ENCODE results near the gene RALGAPA2. TPM values are rescaled to one million over a fixed set of nuclear protein-coding genes. Genes with fewer than 3 reads are reported as not detected.
A peak's percentile ranks its signal among the peaks of the same experiment; 100 is the strongest.

RALGAPA2 gene
- total RNA-seq, 1 experiment from 2014 or later = 3.7 TPM

DNA sequence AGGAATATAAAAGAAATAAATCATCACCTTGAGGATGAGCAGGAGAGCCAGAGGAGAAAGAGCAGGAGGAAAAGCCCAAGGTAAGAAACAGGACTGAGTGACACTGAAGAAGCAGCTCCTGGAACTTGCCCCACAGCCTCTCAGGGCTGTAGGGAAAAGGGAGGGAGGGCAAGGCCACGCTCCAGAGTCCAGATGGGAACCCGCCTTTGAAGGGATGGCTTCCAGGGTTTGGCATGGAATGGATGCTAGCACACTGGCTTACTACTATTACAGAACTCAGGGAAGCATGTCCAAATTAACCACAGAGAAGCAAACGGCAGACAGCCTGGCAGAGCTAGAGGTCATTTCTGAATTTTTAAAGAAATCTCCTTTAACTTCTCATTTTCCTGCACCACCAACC is 26.8 kb downstream of the RALGAPA2 start:
- no peak for DNase-seq (ENCODE audit: low read depth)

DNA sequence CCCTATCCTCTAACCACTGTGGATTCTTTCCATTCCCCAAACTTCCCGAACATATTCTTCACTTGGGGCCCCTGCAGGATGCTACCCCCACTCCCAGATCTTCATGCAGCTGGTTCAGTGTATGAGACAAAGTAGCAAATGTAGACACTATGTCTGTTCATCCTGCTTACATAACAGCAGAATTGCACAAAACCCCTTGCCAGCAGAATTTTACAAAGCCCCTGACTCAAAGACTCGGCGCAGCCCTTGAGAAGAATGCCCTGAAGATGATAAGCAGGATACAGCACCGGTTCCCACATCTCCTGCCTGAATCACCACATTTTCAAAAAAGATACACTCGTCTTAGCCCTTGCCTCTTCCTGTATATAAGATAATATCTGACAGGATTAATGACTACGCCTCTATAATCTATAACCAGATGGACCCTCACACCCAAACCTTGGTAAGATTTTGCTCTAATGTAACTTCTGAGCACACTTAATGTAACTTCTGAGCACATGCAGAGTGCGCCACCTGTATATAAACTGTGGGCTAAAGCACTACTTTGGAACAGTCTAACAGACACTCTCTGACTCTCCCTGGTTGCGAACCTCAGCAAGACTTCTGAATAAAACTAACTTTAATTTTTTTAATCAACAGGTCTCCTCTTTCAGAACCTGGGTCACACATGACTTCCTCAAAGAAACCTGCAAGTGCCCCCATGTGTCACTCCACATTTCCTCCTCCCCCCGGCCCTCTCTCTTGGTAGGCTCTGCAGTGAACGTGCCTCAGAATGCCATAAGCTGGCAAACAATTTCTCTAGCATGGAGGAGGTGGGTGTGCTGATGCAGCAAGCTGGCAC is 28.7 kb downstream of the RALGAPA2 start:
- DNase-seq (ENCODE audit: low read depth) = no peak

DNA sequence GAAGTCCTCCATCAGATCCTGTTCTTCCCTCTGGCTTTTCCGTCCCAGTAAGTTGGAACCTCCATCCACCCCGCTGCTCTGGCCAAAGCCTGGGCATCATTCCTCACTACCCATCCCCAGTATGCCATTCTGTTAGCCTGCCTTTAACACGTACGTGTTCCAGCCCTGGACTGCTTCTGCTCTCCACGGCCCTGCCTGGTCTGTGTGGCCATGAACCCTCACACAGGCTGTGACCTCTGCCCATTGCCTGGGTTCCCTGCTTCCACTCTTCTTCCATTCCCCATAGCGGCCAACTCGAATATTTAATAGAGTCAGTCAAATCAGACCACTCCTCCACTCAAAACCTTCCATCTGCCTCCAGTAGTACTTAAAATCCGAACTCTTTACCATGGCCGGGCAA is 29.4 kb downstream of the RALGAPA2 start:
- no peak for DNase-seq (ENCODE audit: low read depth)

DNA sequence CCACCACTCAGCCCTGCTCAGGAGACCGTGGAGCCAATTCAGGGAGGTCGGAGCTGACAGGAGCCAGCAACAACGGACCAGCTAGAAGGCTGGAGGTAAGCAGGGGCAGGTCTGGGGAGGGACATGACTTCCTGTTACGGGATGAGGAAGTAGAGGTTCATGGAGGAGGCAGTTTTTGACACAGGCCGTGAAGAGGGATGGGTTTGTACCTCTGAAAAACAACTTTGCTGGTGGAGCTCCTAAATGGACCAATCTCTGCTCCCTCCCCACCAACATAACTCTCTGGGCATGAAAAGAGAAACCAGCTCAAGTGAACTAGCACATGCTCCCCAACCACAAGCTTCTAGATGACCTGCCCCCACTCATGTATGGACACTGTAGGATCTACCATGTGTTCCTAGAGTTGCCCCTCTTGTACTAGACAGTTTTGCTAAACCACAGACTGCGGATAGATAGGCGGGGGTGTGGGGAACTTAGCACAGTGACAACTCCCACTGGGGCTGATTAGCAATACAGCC is 31.4 kb downstream of the RALGAPA2 start:
- DNase-seq (ENCODE audit: low read depth) = no peak

DNA sequence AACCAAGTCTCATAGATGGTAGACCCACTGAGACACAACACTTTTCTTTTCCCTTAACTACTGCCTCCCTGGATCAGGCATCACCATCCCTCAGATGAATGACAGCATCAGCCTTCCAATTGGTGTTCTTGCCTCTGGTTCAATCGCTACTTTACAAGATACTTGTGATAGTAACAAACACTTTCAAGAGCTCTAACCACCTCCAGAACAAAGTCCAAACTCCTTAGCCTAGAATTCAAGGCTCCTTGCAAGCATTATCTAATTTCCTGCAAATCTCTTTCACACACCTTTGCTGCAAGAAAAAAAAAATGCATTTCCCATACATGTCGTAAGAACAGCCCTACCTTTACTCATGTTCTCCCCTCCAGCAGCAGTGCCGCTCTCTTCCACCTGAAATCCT is 33.1 kb downstream of the RALGAPA2 start:
- DNase-seq (ENCODE audit: low read depth) = no peak

DNA sequence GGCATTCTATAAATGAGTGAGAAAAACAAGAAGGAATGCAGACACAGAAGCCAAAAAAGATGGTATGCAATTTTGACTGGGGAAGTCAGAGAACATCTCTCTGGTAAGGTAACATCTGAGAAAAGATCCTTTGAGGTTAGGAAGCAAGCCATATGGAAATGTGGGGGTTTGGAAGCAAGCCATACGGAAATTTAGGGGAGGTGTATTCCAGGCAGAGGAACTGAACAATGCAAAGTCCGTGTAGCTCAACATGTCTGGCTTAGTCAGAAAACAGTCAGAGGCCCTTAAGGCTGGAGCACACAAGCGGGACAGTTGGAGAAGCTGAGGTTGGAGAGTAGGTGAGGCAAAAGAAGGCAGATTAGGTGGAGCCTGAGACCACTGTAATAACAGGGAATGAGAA is 35.3 kb downstream of the RALGAPA2 start:
- no peak for DNase-seq (ENCODE audit: low read depth)

DNA sequence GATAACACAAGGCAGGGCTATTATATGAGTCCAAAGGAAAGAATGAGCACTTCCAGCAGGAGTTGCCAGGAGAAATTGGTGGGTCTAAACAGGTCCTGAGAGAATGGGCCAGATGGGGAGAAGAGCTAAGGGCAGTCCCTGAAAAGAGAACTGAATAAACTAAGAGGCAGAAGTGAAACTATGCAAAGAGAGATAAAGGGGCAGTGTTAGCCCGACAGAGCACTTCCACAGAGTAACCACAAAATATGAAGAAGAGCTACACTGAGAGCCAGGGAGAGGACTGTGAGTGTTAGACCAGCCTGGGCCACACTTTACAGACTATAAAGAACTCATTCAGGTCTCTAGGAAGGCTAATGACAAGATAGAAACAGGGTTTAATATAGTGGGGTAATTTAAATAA is 43.8 kb downstream of the RALGAPA2 start:
- DNase-seq (ENCODE audit: low read depth) = no peak

DNA sequence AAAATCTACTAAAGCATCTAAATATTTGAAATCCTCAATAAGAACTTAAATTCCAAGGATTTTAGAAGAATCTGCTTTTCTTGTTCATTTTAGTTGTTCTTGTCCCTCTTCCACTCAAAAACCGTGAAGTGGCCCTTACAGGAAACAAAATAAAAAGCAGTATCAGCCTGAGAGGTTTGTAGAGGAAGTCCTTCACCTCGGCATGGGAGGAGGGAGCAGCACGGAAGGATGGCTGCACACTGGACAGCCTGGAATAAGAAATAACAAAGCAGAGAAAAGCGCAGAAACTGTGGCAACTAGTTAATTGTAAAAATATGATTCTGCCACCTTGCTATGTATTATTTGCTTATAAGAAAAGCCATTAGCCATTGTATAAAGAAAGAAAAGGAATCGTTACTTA is 46.1 kb downstream of the RALGAPA2 start:
- no peak for DNase-seq (ENCODE audit: low read depth)

DNA sequence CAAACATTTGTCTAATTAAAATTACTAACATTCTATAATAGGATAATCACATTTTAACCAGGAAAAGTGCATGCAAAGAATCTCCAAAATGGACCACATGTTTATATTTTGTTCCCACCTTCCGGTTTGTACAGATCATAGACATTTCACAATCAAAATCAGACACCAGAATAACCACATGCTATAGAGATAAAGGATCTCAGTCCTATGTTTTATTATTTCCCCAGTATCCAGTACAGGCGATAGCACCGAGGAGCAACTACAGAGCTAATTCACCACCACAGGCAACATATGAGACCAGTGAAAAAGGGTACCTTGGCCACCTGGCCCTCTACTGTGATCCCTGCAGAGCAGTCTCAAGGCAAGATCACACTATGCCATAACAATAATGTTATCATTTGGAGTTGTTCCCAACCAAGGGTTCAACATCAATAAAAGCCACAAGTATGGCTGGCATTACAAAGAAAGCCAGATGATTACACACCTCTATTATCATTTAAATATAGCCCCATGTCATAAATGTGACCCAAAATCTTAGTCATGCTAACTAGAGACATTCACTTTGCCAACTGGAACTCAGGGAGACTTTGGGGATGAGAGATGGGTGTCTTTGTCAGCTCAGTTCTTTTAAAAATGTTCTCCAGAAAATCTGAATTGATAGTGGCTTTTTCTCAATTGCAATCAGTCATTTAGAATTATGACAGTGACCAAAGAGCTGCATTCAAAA is 46.7 kb downstream of the RALGAPA2 start:
- no peak for DNase-seq (ENCODE audit: low read depth)

DNA sequence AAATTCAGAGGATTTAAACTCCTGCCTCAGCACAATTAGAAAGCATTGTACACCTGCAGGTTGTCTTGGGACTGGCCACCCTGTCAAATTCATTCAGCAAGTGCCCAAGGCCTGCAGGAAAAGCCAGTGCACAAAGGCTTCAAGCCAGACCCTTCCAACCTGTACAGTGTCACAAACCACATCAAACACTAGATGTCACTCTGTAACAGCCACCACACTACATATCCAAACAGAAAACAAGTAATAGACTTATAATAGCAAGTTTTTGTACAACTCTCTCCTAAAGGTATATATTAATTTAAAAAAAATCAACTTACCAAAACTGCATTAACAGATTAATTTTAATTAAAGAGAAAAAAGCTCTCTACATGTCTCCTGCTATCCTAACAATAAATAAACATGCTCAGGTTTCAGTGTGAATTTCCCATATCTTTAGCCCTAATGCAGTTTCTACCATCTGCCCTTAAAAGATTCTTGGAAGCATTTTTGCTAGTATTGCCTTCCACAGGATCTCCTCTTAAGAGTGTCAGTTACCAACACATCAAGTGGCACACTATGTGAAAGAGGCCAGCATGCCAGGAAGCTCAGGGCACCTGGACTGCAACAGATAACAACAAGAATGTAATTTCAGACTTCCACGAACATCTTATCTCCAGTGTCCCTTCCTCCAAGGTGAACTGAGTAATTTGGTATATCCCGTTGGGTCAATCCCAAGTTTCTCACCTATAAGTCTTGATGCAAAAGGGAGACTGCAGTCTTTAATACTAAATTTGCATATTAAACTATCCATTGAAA is 47.5 kb downstream of the RALGAPA2 start:
- peak; percentile 42 for DNase-seq (ENCODE audit: low read depth)

DNA sequence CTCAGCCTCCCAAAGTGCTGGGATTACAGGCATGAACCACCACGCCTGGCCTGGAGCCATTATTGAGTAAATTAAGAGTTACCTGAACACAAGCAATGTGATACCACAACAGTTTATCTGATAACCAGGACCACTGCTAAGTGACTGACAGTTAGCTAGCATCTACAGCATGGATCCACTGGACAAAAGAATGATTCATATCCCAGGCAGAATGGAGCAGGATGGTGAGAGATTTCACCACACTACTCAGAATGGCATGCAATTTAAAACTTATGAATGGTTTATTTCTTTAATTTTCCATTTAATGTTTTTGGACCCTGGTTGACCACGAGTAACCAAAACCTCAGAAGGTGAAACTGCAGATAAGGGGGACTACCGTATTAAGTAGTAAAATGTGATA is 48.6 kb downstream of the RALGAPA2 start:
- peak; percentile 10 for DNase-seq (ENCODE audit: low read depth)

DNA sequence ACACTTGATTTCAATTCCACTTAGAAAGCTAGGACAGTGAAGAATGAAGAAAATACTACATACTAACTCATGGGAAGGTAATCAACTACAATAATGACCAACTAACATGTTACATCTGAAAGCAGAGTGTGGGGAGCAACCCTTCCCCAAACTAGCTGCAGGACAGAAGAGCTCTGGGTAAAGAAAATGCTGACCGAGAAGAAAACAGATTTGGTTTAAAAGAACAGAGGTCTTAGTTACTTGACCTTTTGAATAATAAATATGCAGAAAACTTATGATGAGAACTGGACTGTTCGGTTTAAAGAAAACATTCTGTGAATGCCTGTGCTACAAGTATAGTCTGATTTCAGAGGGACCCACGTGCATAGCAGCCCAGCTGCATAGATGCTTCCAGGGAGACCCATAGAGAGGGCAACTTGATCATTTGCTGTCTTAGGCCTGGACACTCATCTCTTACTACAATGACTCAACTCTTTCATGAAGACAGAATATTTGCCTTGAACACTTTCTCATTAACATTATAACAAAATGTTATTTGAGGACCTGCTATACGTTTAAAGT is 53.5 kb downstream of the RALGAPA2 start:
- no peak for DNase-seq (ENCODE audit: low read depth)

DNA sequence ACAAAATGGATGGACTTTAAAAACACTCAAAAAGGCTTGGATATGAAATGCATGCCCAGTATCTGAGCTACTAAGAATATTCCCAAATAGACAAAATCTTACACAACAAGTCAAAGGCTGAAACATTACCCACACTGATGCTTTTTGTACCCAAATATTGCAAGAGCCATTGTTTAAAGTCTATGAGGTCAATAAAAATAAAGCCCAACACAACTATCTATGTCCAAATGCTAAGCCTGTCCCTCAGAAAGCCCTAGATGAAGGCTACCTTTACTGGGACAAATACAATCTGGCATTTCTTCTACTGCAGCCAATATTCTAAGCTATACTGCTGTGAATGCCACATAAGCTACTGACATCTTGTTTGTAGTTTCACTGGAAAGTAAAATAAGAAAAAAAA is 54.3 kb downstream of the RALGAPA2 start:
- DNase-seq (ENCODE audit: low read depth) = no peak

DNA sequence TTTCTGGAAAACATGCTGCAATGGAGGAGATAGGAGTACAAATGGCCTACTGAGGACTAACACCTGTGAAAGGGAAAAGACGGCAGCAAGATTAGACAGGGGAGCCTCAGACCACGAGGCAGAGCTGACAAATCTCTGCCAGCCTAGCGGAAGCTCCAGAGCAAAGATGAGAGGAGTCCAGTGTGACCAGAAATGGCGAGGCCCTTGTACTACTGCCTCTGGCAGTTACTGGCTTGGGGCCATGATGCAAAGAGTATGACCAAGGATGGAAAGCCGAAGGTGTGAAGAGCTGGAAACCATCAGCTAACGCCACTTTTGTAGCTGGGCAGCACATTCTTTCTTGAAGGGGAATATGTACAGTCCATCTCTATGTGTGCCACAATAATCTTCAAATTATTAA is 55.4 kb downstream of the RALGAPA2 start:
- DNase-seq (ENCODE audit: low read depth) = no peak

DNA sequence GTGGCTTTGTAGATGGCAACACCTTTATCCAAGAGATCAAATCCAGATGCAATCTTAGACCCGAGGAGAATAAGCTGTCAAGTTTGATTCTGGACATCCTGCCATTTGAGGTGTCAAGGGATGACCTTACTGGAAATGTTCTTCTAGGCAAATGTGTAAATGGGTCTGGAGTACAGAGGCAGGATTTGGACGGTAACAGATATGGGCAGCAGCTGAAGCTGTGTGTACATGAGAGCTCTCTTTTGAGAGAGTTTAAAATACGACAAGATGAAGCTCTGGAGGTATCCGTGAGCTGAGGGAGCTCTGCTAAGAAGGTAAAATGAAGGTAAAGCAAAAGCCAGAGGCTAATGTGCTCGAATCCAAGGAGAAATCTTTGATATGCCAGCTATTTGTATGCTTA is 56.6 kb downstream of the RALGAPA2 start:
- DNase-seq (ENCODE audit: low read depth) = no peak

DNA sequence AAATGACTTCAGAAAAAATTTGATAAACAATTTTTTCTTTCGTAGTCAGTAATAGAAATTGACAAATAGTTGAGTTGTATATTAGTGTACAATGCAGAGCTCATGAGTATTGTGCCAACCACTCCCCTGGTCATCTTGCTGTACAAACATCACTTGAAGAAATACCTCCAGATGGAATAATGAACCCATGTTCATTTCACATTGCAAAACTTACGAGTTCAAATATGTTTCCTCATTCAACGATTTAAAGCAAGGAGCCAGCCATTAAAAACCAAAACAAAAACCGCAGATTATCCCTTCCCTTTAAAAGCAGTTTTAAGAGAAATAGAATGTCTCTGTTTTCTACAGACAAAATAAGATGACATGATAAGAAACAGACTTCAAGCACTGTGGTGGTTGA is 62.5 kb downstream of the RALGAPA2 start:
- no peak for DNase-seq (ENCODE audit: low read depth)

DNA sequence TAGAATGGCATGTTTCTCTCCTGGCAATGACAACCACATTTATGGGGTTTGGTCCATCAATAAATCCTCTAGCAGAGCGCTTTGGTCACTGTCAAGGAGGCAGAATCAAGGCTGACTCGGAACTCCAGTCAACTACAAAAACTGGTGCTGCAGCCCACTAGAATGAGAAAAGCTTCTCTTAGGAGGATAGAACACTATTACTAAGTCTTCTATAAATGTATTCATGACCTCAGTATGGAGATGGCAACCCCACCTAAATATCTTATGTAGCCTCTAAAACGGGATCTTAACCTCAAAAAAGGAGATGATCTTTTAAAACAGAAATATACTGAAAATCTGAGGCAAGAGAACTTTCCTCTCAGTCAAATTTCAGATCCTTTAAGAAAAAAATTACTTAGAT is 68.5 kb downstream of the RALGAPA2 start:
- no peak for DNase-seq (ENCODE audit: low read depth)

DNA sequence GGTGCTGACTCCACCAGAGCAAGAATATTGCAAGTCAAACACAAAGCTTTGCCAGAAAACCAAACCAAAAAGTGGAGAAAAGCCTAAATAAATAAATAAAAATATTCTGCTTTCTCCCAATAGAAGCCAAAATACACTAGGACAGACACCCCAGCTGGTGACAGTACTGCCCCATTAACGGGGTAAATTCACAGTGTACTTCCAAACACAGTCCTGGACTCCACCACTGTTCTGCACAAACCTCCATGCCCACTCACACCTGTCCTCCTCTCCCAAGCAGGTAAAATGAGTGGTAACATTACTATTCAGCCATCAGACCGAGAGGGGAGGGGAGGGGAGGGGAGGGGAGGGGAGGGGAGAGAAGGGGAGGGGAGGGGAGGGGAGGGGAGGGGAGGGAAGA is 70.7 kb downstream of the RALGAPA2 start:
- DNase-seq (ENCODE audit: low read depth) = no peak

DNA sequence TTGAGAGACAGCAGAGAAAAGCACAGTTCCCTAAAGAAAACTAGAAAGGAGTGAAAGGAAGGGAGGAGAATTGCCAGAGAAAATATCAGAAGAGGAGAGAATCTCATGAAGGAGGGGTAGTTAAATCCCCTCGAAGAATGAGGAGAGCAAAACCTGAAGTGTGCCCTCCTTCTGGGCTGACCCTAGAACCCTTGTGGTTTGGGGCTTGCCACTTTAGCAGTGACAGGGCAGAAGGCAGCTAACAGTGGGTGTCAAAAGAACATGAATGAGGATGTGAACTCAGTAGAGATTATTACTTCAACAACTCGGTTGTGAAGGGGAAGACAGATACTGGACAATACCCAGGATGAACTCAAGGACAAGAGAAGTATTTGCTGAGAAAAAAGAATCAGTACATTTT is 73.6 kb downstream of the RALGAPA2 start:
- DNase-seq (ENCODE audit: low read depth) = no peak

DNA sequence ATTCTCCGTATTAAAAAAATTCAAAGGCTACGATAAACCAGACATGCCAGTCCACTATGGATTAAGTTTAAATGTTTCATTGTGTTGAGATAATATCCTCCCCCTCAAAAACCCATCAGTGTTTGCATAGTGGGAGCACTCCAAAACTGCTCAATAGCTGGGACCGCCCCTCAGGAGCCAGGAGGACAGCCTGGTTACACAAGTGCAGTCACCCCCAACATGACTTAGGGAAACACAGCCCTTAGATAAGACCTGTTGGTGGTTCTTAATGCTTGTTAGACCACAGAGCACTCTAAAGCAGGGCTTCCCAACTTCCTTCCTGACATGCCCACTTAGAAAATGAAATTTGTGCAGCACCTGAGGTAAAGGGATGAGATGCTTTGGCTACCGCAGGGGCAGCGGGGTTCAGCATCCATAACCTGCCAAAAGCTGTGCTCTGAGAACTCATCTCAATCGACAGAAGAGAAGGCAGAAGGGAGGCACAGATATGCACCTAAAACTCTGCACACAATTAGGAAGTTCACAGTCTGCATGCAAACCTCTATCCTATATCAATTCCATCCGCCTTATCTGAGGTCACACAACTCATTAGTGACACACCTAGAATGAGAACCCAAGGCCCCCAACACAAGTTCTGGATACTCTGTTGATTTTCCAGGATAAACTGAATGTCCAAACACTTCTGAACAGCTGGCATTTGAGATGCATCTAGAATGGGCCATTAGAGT is 74.3 kb downstream of the RALGAPA2 start:
- DNase-seq (ENCODE audit: low read depth) = no peak

DNA sequence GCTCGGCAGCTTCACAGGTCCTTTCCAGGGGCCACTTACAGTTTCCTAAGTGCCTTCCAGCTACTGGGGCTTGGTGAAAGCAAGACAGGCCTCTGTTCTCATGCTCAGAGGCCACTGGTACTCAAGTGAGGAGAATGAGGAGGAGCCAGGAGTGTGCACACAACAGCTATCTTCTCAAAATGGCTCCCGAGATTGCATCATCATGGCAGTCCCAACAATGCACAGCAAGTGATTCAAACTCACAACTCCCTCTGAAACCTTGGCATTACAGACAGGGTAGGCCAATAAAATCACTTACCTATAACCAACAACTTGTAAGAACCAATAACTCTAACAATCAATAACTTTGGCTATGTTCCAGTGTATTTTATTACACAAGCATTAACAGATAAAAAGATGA is 77.4 kb downstream of the RALGAPA2 start:
- DNase-seq (ENCODE audit: low read depth) = no peak
